Parathyroid adenoma (tissue), 2 donors: ENCODE results near the gene VDR.

Source experiments
- H2AFZ ChIP-seq: fragments of 300-600 bp; sonication (generic); one replicate; pipeline ENCODE4 v1.7.0; 2017; ENCODE audit warnings: antibody characterized with exemption, mild to moderate bottlenecking
- H3K27ac ChIP-seq: fragments of 300-600 bp; sonication (generic); one replicate; pipeline ENCODE4 v1.7.0; 2017
- H3K27me3 ChIP-seq: fragments of 300-600 bp; sonication (generic); one replicate; pipeline ENCODE4 v1.7.0; 2017; ENCODE audit warnings: low read length; ENCODE audit not compliant: control insufficient read depth, insufficient read depth
- H3K36me3 ChIP-seq: fragments of 300-600 bp; sonication (generic); one replicate; pipeline ENCODE4 v1.7.0; 2017; ENCODE audit warnings: low read length; ENCODE audit not compliant: control insufficient read depth, insufficient read depth
- H3K4me1 ChIP-seq: fragments of 300-600 bp; sonication (generic); one replicate; pipeline ENCODE4 v1.7.0; 2017; ENCODE audit warnings: control low read depth
- H3K4me2 ChIP-seq: fragments of 300-600 bp; sonication (generic); one replicate; pipeline ENCODE4 v1.7.0; 2017; ENCODE audit warnings: low read length
- H3K4me3 ChIP-seq: fragments of 300-600 bp; sonication (generic); one replicate; pipeline ENCODE4 v1.7.0; 2017; ENCODE audit warnings: low read depth, low read length
- H3K79me2 ChIP-seq: fragments of 300-600 bp; sonication (generic); one replicate; pipeline ENCODE4 v1.7.0; 2017; ENCODE audit warnings: control low read depth
- H3K9ac ChIP-seq: fragments of 300-600 bp; sonication (generic); one replicate; pipeline ENCODE4 v1.7.0; 2017; ENCODE audit warnings: mild to moderate bottlenecking
- H3K9me3 ChIP-seq: fragments of 300-600 bp; sonication (generic); one replicate; pipeline ENCODE4 v1.7.0; 2017; ENCODE audit warnings: low read length; ENCODE audit not compliant: control insufficient read depth
- TF ChIP-seq, protein P1 (sequence below): fragments of 300-600 bp; sonication (generic); IDR thresholded peaks from one replicate; pipeline ENCODE4 v1.7.0; 2017; ENCODE audit warnings: antibody characterized with exemption, mild to moderate bottlenecking
- donor health status: primary hyperparathyroidism.

VDR gene

DNA sequence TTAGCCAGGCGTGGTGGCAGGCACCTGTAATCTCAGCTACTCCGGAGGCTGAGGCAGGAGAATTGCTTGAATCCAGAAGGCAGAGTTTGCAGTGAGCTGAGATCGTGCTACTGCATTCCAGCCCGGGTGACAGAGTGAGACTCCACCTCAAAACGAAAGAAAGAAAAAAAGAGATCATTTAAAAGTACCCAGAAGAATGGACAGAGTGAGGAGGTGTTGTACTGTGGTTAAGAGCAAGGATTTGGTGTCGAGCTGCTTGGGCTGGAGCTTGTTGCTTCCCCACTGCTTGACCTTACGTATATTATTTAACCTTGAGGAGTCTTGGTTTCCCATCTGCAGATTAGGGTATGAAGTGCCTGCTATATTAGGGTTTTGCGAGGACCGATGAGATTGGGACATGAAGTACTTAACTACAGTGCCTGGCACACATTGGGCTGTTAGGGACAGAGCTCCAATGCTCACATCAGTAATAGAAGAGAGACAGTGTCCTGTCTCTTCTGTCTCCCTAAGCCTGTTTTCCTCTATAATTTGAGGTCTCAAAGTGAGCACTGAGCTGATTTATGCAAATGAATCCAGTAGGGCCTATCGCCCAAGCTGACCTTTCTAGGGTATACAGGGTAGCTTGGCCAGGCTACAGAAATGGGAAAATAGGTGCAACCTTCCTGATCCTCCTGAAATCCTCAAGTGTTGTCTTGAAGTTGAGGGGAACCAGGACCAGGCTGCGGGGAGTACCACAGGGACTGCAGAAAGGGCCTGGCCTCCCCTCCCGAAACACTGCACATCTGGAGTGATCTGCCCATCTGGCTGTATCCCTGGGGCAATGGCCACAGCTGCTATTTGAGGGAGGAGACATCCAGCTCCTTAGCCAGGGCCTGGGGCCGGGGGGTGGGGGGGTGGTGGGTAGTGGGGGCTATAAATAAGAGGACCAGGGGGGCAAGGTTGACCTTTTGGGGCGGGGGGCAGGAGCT lies 76.5 kb downstream of the VDR start:
- Histone ChIP-seq H2AFZ (peak overlapping the region; percentile 94), H3K4me2 (no peak overlapping the region), H3K9ac (no peak overlapping the region), H3K36me3 (no peaks in the 10 kb centered on the region), H3K27ac (peak overlapping the region; percentile 97), H3K27me3 (no peaks in the 10 kb centered on the region), H3K4me1 (peaks cover 21% of the 10 kb centered on the region), H3K9me3 (no peaks in the 10 kb centered on the region), H3K79me2 (no peaks in the 10 kb centered on the region), H3K4me3 (peak overlapping the region; percentile 44)
- TF ChIP-seq, protein P1, sequence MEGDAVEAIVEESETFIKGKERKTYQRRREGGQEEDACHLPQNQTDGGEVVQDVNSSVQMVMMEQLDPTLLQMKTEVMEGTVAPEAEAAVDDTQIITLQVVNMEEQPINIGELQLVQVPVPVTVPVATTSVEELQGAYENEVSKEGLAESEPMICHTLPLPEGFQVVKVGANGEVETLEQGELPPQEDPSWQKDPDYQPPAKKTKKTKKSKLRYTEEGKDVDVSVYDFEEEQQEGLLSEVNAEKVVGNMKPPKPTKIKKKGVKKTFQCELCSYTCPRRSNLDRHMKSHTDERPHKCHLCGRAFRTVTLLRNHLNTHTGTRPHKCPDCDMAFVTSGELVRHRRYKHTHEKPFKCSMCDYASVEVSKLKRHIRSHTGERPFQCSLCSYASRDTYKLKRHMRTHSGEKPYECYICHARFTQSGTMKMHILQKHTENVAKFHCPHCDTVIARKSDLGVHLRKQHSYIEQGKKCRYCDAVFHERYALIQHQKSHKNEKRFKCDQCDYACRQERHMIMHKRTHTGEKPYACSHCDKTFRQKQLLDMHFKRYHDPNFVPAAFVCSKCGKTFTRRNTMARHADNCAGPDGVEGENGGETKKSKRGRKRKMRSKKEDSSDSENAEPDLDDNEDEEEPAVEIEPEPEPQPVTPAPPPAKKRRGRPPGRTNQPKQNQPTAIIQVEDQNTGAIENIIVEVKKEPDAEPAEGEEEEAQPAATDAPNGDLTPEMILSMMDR = no peak

DNA sequence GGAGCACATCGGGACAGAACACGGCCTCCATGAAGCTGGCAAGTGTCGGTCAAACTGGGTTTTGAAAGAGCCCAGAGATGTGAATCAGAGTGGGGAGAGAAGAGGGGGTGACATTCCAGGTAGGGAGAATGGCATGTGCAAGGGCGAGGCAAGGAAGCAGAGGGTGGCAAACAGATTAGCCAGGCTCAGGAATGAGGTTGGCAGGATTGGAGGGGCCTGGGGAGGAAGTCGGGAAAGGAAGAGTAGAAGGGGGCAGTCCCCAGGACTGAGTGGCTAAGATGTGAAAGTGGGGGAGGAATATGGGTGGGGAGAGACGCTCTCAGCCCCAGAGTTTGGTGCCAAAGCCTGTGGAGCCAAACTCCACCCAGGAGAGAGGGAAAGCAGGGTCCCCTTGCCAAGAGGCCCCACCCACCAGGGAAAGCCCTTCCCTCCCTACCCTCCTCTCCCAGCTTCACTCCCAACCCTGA lies 79.6 kb downstream of the VDR start:
- Histone ChIP-seq H3K9ac (no peak overlapping the region), H3K9me3 (no peaks in the 10 kb centered on the region), H3K4me1 (peaks cover 28% of the 10 kb centered on the region), H3K79me2 (no peaks in the 10 kb centered on the region), H3K4me2 (no peak overlapping the region), H3K27me3 (no peaks in the 10 kb centered on the region), H3K36me3 (no peaks in the 10 kb centered on the region), H3K27ac (no peak overlapping the region), H3K4me3 (no peak overlapping the region), H2AFZ (no peak overlapping the region)
- TF ChIP-seq, protein P1 = no peak

DNA sequence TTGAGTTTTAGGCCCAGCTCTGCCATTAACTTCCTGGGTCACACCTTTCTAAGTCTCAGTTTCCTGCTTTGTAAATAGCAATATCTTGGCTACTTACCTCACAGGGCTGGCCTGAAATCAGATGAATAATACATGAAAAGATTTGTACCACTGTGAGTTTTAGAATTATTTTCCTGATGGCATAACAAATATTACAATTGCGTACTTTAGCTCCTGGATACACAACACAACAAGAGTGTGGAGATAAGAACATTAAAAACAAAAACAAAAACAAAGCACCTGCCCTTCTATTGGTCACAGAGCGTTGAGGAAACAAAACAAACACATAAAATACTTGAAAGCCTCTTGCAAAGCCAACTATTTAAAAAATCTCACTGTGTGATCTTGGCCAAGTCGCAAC lies 80.2 kb downstream of the VDR start:
- Histone ChIP-seq H3K4me1 (peaks cover 25% of the 10 kb centered on the region), H2AFZ (no peak overlapping the region), H3K4me3 (no peak overlapping the region)

DNA sequence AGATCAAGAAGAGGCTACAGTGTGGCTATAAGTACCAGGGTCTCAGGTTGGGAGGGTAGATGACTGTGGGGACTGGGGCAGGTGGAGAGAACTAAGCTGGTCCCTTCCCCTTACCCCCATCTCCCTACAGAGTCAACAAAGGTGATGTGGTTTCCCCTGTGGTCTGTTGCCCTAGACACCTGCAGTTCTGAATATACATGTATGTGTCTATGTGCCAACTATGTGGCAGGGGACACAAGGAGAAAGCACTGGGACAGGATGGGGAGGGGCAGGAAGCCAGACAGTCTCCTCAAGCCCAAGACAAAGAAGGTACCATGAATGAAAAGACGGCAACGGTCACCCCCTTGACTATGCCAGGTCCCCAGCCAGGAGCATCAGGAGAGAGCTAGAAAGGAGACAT lies 80.6 kb downstream of the VDR start:
- H3K36me3 ChIP-seq = no peaks in the 10 kb centered on the region
- no peak overlapping the region for H3K9ac ChIP-seq
- H3K27ac ChIP-seq = no peak overlapping the region
- no peak overlapping the region for H3K4me3 ChIP-seq
- H3K9me3 ChIP-seq = no peaks in the 10 kb centered on the region
- TF ChIP-seq, protein P1 = no peak
- H3K27me3 ChIP-seq = no peaks in the 10 kb centered on the region
- H3K4me2 ChIP-seq = no peak overlapping the region
- no peaks in the 10 kb centered on the region for H3K79me2 ChIP-seq
- H2AFZ ChIP-seq = no peak overlapping the region
- peaks cover 20% of the 10 kb centered on the region for H3K4me1 ChIP-seq

More for the DNA sequence above, 80.2 kb downstream of the VDR start:
- TF ChIP-seq, protein P1 = no peak
- Histone ChIP-seq H3K9me3 (no peaks in the 10 kb centered on the region), H3K27ac (no peak overlapping the region), H3K27me3 (no peaks in the 10 kb centered on the region), H3K79me2 (no peaks in the 10 kb centered on the region), H3K9ac (no peak overlapping the region), H3K36me3 (no peaks in the 10 kb centered on the region), H3K4me2 (no peak overlapping the region)
